Activated B cell treated with CpG ODN at 0.5 μM for 24 hours (primary cell): ENCODE results near the gene NCKAP5. TPM values are rescaled to one million over a fixed set of nuclear protein-coding genes. Genes with fewer than 3 reads are reported as not detected.

Source experiments
- ATAC-seq: fragments of 200-7000 bp; cut with Tn5 transposase; one replicate; pipeline ENCODE4 v1.10.0; 2021; ENCODE audit warnings: low read depth, mild to moderate bottlenecking, moderate library complexity
- CTCF ChIA-PET: fragments of 350-600 bp; sonication (Branson Sonifier 250); formaldehyde crosslinking; loops from one replicate; lab custom pipeline; 2021; ENCODE audit warnings: antibody characterized with exemption; lab: Charles Lee
- POLR2A ChIA-PET: fragments of 350-600 bp; sonication (Branson Sonifier 250); formaldehyde crosslinking; loops from one replicate; lab custom pipeline; 2021; ENCODE audit warnings: antibody characterized with exemption; lab: Charles Lee
- DNase-seq: peaks from one replicate; pipeline ENCODE4 v3.0.0; 2022
- H3K27ac Mint-ChIP-seq: one replicate; pipeline ENCODE4 v1.8.0; 2020; ENCODE audit warnings: mixed read lengths
- H3K27me3 Mint-ChIP-seq: one replicate; pipeline ENCODE4 v1.8.0; 2021; ENCODE audit warnings: mixed read lengths
- H3K36me3 Mint-ChIP-seq: one replicate; pipeline ENCODE4 v1.8.0; 2021; ENCODE audit warnings: low read depth, mixed read lengths
- H3K4me1 Mint-ChIP-seq: one replicate; pipeline ENCODE4 v1.8.0; 2021; ENCODE audit warnings: mixed read lengths
- H3K4me3 Mint-ChIP-seq: one replicate; pipeline ENCODE4 v1.8.0; 2020; ENCODE audit warnings: mild to moderate bottlenecking, mixed read lengths
- H3K9me3 Mint-ChIP-seq: one replicate; pipeline ENCODE4 v1.8.0; 2020; ENCODE audit warnings: mixed read lengths
- intact Hi-C: fragments of 100-400 bp; cut with micrococcal nuclease; formaldehyde crosslinking; loops from one replicate; pipeline ENCODE4 v1.15.1; 2024
- total RNA-seq: library from RNA; stranded (reverse); gene quantifications from 2 replicates; pipeline ENCODE4 v1.2.3, GENCODE V29; 2022
- TF ChIP-seq, protein P1 (sequence below): fragments of 200-600 bp; IDR thresholded peaks from one replicate; pipeline ENCODE4 v1.8.0; 2022; ENCODE audit warnings: antibody characterized with exemption, mild to moderate bottlenecking

Gene NCKAP5
- total RNA-seq, 1 donor from 2014 or later = not detected

DNA sequence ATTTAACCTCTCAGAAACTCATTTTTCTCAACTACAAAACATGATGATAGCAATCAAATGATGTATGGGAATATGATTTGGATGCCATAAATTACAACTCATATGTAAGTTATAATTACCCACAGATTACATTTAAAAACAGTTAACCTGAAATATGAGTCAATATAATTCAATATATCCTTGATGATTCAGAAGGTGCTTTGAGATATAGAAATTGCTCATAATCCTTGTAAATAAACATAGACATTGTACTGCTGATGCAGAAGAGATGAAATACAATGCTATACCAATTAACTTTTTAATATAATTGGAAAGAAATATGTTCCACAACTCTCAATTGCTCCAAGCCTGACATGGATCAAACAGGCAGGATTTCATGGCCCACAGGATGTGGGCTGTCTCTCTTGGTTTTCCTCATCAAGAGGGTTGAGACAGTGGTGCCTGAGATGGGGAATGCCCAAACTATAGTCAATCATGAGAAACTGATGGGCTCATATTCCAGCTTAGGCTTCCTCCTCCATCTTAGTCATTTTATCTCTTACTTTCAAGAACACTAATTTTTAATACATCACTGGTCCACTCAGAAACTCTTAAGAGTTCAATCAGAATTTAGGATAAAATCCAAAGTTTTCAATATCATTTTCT, 49.4 kb downstream of the NCKAP5 start:
- DNase-seq (no peak), ATAC-seq (no peak)
- Mint-ChIP-seq H3K4me1 (no peaks in the 10 kb centered on the region), H3K27me3 (no peaks in the 10 kb centered on the region), H3K27ac (no peak overlapping the region), H3K9me3 (no peaks in the 10 kb centered on the region), H3K4me3 (no peak overlapping the region), H3K36me3 (no peaks in the 10 kb centered on the region)
- TF ChIP-seq, protein P1, sequence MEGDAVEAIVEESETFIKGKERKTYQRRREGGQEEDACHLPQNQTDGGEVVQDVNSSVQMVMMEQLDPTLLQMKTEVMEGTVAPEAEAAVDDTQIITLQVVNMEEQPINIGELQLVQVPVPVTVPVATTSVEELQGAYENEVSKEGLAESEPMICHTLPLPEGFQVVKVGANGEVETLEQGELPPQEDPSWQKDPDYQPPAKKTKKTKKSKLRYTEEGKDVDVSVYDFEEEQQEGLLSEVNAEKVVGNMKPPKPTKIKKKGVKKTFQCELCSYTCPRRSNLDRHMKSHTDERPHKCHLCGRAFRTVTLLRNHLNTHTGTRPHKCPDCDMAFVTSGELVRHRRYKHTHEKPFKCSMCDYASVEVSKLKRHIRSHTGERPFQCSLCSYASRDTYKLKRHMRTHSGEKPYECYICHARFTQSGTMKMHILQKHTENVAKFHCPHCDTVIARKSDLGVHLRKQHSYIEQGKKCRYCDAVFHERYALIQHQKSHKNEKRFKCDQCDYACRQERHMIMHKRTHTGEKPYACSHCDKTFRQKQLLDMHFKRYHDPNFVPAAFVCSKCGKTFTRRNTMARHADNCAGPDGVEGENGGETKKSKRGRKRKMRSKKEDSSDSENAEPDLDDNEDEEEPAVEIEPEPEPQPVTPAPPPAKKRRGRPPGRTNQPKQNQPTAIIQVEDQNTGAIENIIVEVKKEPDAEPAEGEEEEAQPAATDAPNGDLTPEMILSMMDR = no peak
- ChIA-PET CTCF (interaction anchor here (2.5 kb wide), 1 partner anchor 325 kb away, joined by 20 read pairs; no protein-coding TSS in a partner anchor), POLR2A (no interaction called here)
- intact Hi-C loops = loop anchor here (1.0 kb wide), 1 partner anchor 325 kb away; no protein-coding TSS in a partner anchor

DNA sequence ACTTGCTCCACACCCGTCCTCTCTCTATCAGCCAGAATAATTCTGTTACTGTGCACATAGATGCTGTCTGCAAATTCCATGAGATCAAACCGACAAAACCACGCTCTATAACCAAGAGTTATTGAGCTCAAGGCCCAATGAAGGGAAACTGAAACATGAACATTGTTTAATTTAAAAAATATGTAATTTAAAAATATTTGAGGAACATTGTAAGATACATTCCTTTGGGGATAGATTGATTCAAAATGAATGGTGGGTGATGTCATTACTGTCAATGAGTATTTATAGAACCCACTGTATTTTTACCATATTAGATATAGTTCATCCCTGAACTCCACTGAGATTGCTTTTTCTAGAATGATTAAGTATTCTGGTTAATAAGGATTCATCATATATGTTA, 50.4 kb downstream of the NCKAP5 start:
- no peak for DNase-seq
- Mint-ChIP-seq H3K27ac (no peak overlapping the region), H3K4me1 (no peaks in the 10 kb centered on the region), H3K36me3 (no peaks in the 10 kb centered on the region), H3K9me3 (no peaks in the 10 kb centered on the region), H3K4me3 (no peak overlapping the region), H3K27me3 (no peaks in the 10 kb centered on the region)
- intact Hi-C loops = no loop called here
- TF ChIP-seq, protein P1 = no peak
- ChIA-PET CTCF (no interaction called here), POLR2A (no interaction called here)
- no peak for ATAC-seq

DNA sequence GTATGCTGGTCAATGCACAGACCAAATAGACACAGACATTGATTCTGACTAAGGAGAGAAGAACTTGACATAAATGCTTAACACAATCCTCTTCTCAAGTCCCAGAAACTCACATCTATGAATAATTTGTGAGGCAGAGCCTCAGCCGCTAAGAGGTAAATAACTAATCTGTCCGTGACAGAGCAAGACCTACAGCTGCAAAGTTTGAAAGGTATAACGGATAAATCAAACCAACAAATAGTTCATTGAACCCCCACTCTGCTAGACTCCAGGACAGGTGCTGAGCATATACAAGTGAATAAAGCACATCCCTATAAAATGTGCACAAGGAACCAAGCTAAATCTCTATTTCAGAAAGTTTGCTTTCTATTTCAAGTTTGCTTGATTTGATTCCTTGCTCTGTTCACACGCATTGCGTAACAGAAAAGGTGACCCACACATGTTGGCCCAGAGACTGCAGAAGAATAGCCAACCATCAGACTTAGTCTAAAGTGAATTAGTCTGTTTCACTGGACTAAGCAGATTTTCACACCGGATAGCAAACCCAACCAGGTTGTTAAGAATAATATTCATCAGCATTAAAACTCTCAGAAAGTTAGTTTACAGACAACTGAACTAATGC, 51.7 kb downstream of the NCKAP5 start:
- POLR2A ChIA-PET = no interaction called here
- H3K4me3 Mint-ChIP-seq = no peak overlapping the region
- no peaks in the 10 kb centered on the region for H3K36me3 Mint-ChIP-seq
- H3K27me3 Mint-ChIP-seq = no peaks in the 10 kb centered on the region
- H3K27ac Mint-ChIP-seq = no peak overlapping the region
- intact Hi-C loops = no loop called here
- no peak for ATAC-seq
- CTCF ChIA-PET = no interaction called here
- no peak for DNase-seq
- no peaks in the 10 kb centered on the region for H3K9me3 Mint-ChIP-seq
- no peaks in the 10 kb centered on the region for H3K4me1 Mint-ChIP-seq
- TF ChIP-seq, protein P1 = no peak

DNA sequence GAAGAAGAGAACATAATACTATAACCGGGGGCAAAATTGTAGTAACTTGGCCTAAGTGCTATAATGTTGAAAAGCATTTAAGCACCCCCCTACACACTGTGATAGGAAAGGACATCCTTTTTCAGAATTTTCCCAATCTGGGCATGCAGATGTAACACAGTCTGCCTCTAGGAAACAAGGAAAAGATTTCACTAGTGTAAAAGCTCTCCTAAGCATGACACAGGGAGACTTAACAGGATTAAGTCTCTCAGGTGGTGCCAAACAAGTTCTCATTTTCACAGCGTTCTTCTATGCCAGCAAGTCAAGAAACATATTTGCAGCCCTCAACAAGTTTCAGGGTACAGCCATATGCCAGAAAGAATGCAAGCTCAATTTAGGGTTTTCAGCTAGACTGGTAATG, 53.0 kb downstream of the NCKAP5 start:
- no peaks in the 10 kb centered on the region for H3K9me3 Mint-ChIP-seq
- no peaks in the 10 kb centered on the region for H3K27me3 Mint-ChIP-seq
- intact Hi-C loops = no loop called here
- DNase-seq (no peak), ATAC-seq (no peak)
- no peak overlapping the region for H3K4me3 Mint-ChIP-seq
- no peaks in the 10 kb centered on the region for H3K36me3 Mint-ChIP-seq
- TF ChIP-seq, protein P1 = no peak
- CTCF ChIA-PET = no interaction called here
- no peak overlapping the region for H3K27ac Mint-ChIP-seq
- H3K4me1 Mint-ChIP-seq = no peaks in the 10 kb centered on the region
- POLR2A ChIA-PET = no interaction called here

DNA sequence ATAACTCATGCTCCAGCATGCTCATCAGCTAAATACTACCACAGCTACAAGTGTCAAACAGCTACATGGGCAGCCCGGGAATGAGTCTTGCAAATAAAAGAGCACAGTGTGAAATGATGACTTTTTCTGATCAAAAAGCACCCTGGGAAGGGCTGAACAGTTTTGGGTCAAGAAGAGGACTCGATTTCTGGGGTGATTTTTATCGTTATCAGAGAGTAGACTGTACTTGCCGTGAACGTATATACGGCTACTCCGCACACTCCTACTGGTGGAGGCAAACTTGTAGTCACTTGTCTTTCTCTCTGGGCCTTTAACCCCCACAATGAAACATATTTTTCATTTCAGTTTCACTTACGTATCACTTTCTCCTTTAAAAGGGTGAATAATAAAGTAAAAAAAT, 54.4 kb downstream of the NCKAP5 start:
- Mint-ChIP-seq H3K4me3 (no peak overlapping the region), H3K9me3 (no peaks in the 10 kb centered on the region), H3K27ac (no peak overlapping the region), H3K36me3 (no peaks in the 10 kb centered on the region), H3K4me1 (no peaks in the 10 kb centered on the region), H3K27me3 (no peaks in the 10 kb centered on the region)
- ATAC-seq (no peak), DNase-seq (no peak)
- ChIA-PET POLR2A (no interaction called here), CTCF (interaction anchor here (1.3 kb wide), 1 partner anchor 330 kb away, joined by 5 read pairs; no protein-coding TSS in a partner anchor)
- intact Hi-C loops = no loop called here
- TF ChIP-seq, protein P1 = no peak
